ENCODE data around the gene PIKFYVE.
"Not testable (repeated sequence)": the region's sequence is repeated elsewhere in the genome, so short reads cannot be mapped to it uniquely, and the experiment has no call there.

PIKFYVE gene

GRCh38 chr2:208254871-208255556 lies 11.0 kb upstream of the PIKFYVE start, which contains the start of gene IDH1:
TSS of gene IDH1 (minus strand) at chr2:208255071. CDS start at chr2:208251551, 3,520 bp downstream.
- DNase-seq, result peak; percentile 98 to 99

GRCh38 chr2:208255557-208256106 lies 10.4 kb upstream of the PIKFYVE start:
- no peak for DNase-seq

GRCh38 chr2:208256192-208256782 lies 9.8 kb upstream of the PIKFYVE start:
- no peak for DNase-seq

- DNase-seq, result not testable (repeated sequence)
Measured at GRCh38 chr2:208256849-208257813, 8.9 kb upstream of the PIKFYVE start.

GRCh38 chr2:208265371-208265800 lies 669 bp upstream of the PIKFYVE start:
- peak; percentile 46 to 47 for DNase-seq

DNA sequence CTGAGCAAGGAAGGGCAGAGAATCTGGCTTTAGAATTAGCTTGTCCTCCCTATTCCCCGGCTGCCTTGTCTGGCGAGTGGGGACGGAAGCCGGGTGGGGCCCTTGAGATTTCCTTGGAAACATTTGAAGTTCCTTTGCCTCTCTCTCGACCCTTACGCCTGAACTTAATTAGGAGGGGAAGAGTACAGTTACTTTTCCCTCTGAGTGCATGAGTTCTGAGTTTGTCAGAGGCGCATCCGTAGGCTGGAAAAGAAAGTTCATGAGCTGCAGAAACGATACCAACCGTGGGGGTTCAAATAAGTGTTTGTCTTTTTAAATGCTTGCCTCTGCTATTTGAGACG lies 468 bp downstream of the PIKFYVE start:
- no peak for DNase-seq

GRCh38 chr2:208266936-208267335 lies 881 bp downstream of the PIKFYVE start:
- DNase-seq, result no peak

GRCh38 chr2:208267526-208267925 lies 1.5 kb downstream of the PIKFYVE start:
- DNase-seq, result not testable (repeated sequence)

DNA sequence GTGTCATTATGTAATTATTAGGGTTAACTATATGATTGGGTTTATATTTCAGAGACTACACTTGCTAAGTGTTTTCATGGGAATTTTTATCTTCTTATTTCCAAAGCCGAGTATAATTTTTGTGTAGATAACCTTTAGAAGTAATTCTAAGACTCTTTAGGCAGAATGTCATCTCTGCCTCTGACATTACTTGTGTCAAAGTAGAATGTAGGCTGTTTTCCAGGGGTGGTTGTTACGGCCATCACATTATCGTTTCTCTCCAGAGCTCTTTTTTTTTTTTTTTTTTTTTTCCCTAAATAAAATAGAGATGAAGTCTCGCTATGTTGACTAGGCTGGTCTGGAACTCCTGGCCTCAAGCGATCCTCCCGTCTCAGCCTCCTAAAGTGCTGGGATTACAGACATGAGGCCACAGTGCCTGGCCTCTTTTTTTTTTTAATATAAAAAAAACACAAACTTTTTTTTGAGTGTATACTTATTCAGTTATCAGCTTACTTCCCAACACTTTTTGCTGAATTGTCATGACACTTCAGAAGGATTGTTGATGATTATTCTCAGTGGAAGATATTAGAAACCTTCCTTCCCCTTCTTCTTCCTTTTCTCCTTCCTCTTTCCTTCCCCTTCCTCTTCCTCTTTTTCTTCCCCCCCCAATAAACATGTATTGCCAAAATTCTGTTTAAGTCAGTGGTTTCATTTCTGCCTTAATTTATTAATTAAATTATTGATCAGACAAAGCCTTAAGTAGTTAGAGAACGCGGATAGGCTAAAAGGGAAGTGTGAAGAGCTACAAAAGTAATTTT lies 2.3 kb downstream of the PIKFYVE start:
- DNase-seq, result no peak

GRCh38 chr2:208269091-208269490 lies 3.0 kb downstream of the PIKFYVE start:
- no peak for DNase-seq

DNA sequence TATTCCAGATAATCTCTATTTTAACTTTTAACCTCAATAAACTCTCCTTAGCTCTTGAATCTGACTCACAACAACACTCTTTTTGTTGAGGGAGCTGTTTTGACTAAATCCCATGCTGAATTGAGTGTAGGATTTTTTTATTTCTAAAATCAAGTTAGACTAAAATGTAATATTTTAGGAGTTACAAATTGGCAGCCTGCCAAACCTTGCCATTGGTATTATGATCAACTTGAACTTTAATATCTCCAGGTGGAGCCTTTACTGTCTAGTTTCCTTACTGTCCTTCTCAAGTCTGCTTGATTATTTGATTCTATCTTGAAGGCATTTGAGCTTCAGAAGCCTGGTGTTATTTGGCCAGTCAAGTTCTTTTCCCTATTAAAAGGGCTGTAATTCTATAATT lies 8.7 kb downstream of the PIKFYVE start:
- DNase-seq, result no peak

DNA sequence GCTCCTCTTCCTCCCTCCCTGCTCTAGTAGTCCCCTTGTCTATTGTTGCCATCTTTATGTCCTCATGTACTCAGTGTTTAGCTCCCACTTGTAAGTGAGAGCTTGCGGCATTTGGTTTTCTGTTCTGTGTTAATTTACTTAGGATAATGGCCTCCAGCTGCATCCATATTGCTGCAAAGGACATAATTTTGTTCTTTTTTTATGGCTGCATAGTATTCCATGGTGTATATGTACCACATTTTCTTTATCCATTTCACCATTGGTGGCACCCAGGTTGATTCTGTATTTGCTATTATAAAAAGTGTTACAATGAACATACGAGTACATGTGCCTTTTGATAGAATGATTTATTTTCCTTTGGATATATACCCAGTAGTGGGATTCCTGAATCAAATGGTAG lies 12.5 kb downstream of the PIKFYVE start:
- DNase-seq, result no peak

DNA sequence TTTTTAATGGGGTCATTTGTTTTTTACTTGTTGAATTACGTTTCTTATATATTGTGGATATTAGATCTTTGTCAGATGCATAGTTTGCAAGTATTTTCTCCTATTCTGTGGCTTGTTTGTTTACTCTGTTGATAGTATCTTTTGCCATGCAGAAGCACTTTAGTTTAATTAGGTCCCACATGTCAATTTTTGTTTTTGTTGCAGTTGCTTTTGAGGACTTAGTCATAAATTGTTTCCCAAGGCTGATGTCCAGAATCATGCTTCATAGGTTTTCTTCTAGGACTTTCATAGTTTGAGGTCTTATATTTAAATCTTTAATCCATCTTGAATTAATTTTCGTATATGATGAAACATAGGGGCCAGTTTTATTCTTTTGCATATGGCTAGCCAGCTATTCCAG lies 13.2 kb downstream of the PIKFYVE start:
- DNase-seq, result no peak

GRCh38 chr2:208280234-208280633 lies 14.2 kb downstream of the PIKFYVE start:
- DNase-seq, result no peak

- DNase-seq, result no peak
Measured at GRCh38 chr2:208280933-208281332, 14.9 kb downstream of the PIKFYVE start.

- no peak for DNase-seq
Measured at GRCh38 chr2:208285853-208286252, 19.8 kb downstream of the PIKFYVE start.

- DNase-seq, result no peak
Measured at GRCh38 chr2:208294482-208295024, 28.5 kb downstream of the PIKFYVE start.

DNA sequence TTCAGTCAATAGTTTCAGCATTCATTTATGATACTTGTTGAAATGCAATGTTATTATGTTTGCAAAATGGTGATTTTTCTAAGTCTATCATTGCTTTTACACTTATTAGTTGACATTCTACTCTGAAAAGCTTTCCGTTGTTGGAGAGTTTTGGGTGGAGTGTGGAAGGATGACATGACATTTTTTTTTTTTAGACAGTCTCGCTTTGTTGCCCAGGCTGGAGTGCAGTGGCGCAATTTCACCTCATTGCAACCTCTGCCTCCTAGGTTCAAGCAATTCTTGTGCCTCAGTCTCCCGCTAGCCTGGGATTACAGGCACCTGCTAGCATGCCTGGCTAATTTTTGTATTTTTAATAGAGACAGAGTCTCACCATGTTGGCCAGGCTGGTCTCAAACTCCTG lies 29.8 kb downstream of the PIKFYVE start:
- no peak for DNase-seq

DNA sequence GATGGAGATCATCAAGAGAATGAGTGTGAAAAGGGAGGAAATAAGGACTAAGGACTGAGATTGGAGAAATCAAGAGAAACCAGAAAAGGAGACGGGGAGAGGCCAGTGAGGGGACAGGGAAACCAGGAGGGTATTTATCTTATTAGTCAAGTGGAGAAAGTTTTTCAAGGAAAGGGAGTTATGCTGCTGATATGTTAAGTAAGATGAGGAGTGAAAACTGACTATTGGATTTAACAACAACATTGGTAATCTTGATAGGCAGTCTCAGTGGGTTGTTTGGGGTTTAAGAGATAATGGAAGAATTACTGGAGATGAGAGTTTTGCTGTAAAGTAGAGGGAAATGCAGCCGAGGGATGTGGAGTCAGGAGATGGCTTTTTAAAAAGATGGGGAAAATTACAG lies 30.6 kb downstream of the PIKFYVE start:
- DNase-seq, result no peak

DNA sequence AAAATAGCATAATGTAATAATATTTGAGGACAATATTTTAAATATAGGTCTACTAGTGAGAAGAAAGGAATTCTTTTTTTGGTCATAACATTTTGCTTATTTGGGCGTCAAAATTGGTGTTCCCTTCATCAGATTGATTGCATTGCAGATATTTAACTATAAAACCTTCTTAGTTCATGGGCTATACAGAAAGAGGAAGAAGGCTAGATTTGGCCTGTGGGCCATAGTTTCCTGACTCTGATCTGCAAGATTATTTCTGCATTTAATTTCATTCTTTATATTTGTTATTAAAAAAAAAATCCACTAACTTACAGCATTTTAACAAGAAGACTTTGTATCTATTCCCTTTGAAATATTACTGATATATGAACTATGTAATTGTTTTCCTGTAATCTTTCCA lies 31.9 kb downstream of the PIKFYVE start:
- no peak for DNase-seq

DNA sequence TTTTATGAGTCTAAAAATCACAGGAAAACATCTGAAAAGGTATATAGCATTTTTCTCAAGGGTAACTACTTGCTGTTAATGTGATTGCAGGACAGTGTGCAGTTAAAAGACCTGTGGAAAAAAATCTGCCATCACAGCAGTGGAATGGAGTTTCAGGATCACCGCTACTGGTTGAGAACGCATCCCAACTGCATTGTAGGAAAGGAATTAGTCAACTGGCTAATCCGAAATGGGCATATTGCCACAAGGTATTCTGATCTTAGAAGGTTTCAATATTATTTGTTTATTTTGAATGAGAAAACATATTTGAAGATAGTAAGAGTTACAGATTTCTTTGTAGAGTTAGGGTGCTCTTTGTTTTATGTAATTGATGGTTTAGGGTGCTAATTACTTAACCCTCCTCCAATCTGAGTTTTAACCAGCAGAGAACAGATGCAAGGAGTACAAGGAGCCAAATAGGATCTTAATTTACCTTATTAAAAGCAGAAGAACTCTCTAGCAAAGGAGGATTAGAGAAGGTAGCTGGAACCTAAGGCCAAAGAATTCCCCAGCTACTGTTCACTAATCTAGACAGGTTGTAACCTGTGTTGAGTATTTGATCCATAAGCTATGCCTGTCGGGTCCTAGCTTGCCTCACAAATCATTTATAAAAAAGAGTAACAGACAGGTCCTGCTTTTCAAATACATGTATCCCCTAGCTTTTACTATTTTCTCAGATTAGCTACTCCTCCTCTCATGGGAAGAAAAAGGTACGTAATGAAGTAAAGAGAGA lies 35.0 kb downstream of the PIKFYVE start:
- DNase-seq, result no peak
